ENCODE data around the gene POU6F2. TPM values are rescaled to one million over a fixed set of nuclear protein-coding genes. Genes with fewer than 3 reads are reported as not detected.

Gene POU6F2
- total RNA-seq, 1 experiment from 2014 or later: 3.9 TPM

GRCh38 chr7:39261771-39262170, 284.1 kb downstream of the POU6F2 start:
- H3K4me1 Mint-ChIP-seq (ENCODE audit: low read depth, unreplicated experiment): no peaks in the 10 kb centered on the region
- no peak for TF ChIP-seq CTCF (IDR thresholded peaks at IDR 0.05; ENCODE audit: insufficient read depth in 1 of 2, low read depth in 1 of 2, low read length in 1 of 2, severe bottlenecking in 1 of 2, unreplicated experiment in 1 of 2)
- no peaks in the 10 kb centered on the region for H3K27me3 ChIP-seq (replicated peaks; ENCODE audit: control insufficient read depth, insufficient read depth, low read length)

GRCh38 chr7:39265641-39266591, 288.2 kb downstream of the POU6F2 start:
- no peak for TF ChIP-seq CTCF (IDR thresholded peaks at IDR 0.05; ENCODE audit: insufficient read depth in 1 of 2, low read depth in 1 of 2, low read length in 1 of 2, severe bottlenecking in 1 of 2, unreplicated experiment in 1 of 2)
- no peaks in the 10 kb centered on the region for H3K4me1 Mint-ChIP-seq (ENCODE audit: low read depth, unreplicated experiment)
- Histone ChIP-seq H3K4me1 (no peaks in the 10 kb centered on the region), H3K27me3 (replicated peaks; ENCODE audit: control insufficient read depth, insufficient read depth, low read length) (no peaks in the 10 kb centered on the region), H3K4me3 (ENCODE audit: low read depth, low read length) (no peak overlapping the region), H3K36me3 (ENCODE audit: control insufficient read depth, insufficient read depth, low read length) (no peaks in the 10 kb centered on the region), H3K9me3 (no peaks in the 10 kb centered on the region)
- H3K27me3 Mint-ChIP-seq (ENCODE audit: insufficient read depth, unreplicated experiment): peaks cover 3% of the 10 kb centered on the region
- ChIA-PET CTCF (no interaction called here), POLR2A (no interaction called here)
- no peak overlapping the region for H3K27ac Mint-ChIP-seq (ENCODE audit: unreplicated experiment)
- no TSS peak for BruUV-seq (replicated peaks)
- intact Hi-C loops (cut with micrococcal nuclease; ENCODE audit: unreplicated experiment): no loop called here
- DNase-seq: no peak
- H3K9me3 Mint-ChIP-seq (ENCODE audit: unreplicated experiment): no peaks in the 10 kb centered on the region
- H3K36me3 Mint-ChIP-seq (ENCODE audit: insufficient read depth, unreplicated experiment): no peaks in the 10 kb centered on the region
- H3K4me3 Mint-ChIP-seq (ENCODE audit: unreplicated experiment): no peak overlapping the region

More at GRCh38 chr7:39261771-39262170, 284.1 kb downstream of the POU6F2 start:
- intact Hi-C loops (cut with micrococcal nuclease; ENCODE audit: unreplicated experiment): no loop called here
- no TSS peak for BruUV-seq (replicated peaks)
- CTCF ChIA-PET: no interaction called here
- Histone ChIP-seq H3K4me1 (no peaks in the 10 kb centered on the region), H3K36me3 (ENCODE audit: control insufficient read depth, insufficient read depth, low read length) (no peaks in the 10 kb centered on the region), H3K4me3 (ENCODE audit: low read depth, low read length) (no peak overlapping the region), H3K9me3 (no peaks in the 10 kb centered on the region)
- H3K36me3 Mint-ChIP-seq (ENCODE audit: insufficient read depth, unreplicated experiment): no peaks in the 10 kb centered on the region
- POLR2A ChIA-PET: no interaction called here
- DNase-seq: no peak
- H3K27ac Mint-ChIP-seq (ENCODE audit: unreplicated experiment): no peak overlapping the region
- no peaks in the 10 kb centered on the region for H3K9me3 Mint-ChIP-seq (ENCODE audit: unreplicated experiment)
- H3K27me3 Mint-ChIP-seq (ENCODE audit: insufficient read depth, unreplicated experiment): no peaks in the 10 kb centered on the region
- no peak overlapping the region for H3K4me3 Mint-ChIP-seq (ENCODE audit: unreplicated experiment)

DNA sequence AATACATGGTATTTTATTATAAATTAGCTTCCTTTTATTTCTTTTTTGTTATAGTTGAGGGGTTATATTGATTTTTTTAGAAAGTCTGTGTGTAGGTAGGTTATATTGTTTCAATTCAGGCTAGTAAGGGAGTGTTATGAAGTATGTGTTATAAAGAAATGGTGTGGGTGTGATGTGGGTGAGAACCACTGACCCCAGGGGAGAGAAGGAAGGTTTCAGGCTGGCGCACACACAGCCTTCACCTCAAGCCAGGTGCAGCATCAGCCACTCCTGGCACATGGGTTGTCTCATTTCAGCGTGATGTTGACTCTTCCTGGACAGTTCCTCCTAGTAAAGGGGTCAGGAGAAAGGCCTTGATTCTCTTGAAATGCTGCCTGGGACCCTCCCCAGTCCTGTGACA, 291.3 kb downstream of the POU6F2 start:
- Histone ChIP-seq H3K36me3 (ENCODE audit: control insufficient read depth, insufficient read depth, low read length) (no peaks in the 10 kb centered on the region), H3K9me3 (no peaks in the 10 kb centered on the region), H3K27me3 (replicated peaks; ENCODE audit: control insufficient read depth, insufficient read depth, low read length) (no peaks in the 10 kb centered on the region), H3K4me1 (0 out of 2 replicates have a peak, but pooled peaks cover 5% of the 10 kb centered on the region), H3K4me3 (ENCODE audit: low read depth, low read length) (no peak overlapping the region)
- H3K27ac Mint-ChIP-seq (ENCODE audit: unreplicated experiment): no peak overlapping the region
- no TSS peak for BruUV-seq (replicated peaks)
- POLR2A ChIA-PET: no interaction called here
- intact Hi-C loops (cut with micrococcal nuclease; ENCODE audit: unreplicated experiment): no loop called here
- no peak for TF ChIP-seq CTCF (IDR thresholded peaks at IDR 0.05; ENCODE audit: insufficient read depth in 1 of 2, low read depth in 1 of 2, low read length in 1 of 2, severe bottlenecking in 1 of 2, unreplicated experiment in 1 of 2)
- no peak for DNase-seq
- CTCF ChIA-PET: no interaction called here
- H3K4me1 Mint-ChIP-seq (ENCODE audit: low read depth, unreplicated experiment): no peaks in the 10 kb centered on the region
- no peaks in the 10 kb centered on the region for H3K36me3 Mint-ChIP-seq (ENCODE audit: insufficient read depth, unreplicated experiment)
- peaks cover 3% of the 10 kb centered on the region for H3K27me3 Mint-ChIP-seq (ENCODE audit: insufficient read depth, unreplicated experiment)
- no peaks in the 10 kb centered on the region for H3K9me3 Mint-ChIP-seq (ENCODE audit: unreplicated experiment)
- no peak overlapping the region for H3K4me3 Mint-ChIP-seq (ENCODE audit: unreplicated experiment)

Measured in Caco-2 (cell line).